Pons (tissue), 1 donor: Measurements from ENCODE around the gene IST1.
"Not testable (repeated sequence)": the region's sequence is repeated elsewhere in the genome, so short reads cannot be mapped to it uniquely, and the experiment has no call there.

Source experiments
- DNase-seq: peaks from one replicate; pipeline ENCODE4 v3.0.0-alpha.2; 2016; ENCODE audit warnings: low spot score

Gene IST1

DNA sequence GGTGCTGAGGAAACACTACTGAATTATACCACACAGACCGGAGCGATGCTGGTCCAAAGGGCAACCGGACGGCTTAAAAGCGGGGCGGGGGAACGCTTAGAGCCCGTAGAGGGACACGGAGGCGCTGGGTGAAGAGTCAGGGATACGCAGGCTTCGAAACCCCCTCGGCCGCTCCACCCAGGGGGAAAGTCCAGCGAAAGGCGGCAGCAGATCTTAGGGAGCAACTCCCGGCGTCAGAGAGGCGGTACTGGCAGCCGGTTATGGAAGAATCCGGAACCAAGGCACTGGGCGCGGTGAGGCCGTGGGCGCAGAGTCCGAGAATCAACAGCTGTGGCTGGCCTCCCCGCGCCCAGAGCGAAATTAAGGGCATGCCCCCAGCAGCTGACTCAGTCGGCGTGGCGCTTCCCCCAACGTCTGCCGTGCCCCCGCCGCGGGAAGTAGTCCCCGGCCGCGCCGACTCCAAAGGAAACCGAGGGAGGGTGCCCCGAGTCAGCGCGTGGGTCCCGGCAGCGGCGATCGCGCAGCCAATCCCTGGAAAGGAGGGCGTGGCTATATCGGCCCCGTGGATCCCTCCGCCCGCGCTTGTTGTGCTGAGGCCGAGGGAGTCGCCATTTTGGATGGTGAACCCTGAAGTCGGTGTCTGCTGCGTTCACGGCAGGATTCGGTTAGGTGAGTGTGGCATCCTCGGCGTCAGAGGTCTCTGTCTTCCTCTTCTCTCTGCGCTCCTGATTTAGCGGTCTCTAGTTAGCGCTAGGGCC is at the start of gene IST1:
Gene IST1 (plus strand): TSS at position 611 of the 758 bp plus-strand sequence. CDS start 20,110 bp downstream, outside the sequence.
- peak; percentile 96 for DNase-seq

DNA sequence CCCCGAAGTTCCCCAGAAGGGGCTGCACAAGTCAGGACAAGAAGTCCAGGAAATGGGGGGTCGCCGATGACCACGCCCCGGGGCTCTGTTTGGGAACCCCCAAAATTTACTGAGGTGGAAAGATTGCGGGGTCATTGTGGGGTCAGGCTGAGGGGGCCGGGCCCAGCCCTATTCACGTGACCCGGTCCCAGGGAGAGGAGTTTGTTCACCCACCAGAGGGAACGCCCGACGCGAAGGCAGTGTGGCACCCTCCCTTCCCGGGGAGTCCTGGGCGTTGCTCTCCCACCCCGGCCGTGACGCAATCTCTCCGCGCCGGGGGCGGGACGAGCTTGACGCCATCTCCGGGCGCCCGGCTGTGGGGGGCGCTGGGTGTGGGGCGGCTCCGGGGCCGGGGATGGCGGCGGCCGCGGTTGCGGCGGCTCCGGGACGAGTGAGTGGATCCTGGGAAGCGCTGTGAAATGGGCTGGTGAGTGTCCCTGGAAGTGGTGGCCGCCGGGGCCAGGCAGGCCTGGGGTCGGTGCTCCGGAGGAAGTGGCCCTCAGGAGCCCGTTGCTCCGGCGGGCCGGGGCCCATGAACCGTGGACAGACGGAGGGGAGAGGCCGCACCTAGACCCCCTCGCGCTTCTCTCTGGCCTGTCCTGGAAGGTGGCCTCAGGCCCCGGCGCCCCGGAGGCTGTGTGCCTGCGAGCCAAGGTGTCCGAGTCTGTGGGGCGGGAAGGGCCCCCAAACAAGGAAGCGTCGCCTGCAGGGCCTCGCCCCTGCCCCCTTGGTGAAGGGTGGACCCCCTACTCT is 49.5 kb upstream of the IST1 start, which contains the start of gene ATXN1L:
Gene ATXN1L (plus strand): TSS at position 338 of the 792 bp plus-strand sequence. CDS start 3,765 bp downstream, outside the sequence.
- peak; percentile 83 for DNase-seq

DNA sequence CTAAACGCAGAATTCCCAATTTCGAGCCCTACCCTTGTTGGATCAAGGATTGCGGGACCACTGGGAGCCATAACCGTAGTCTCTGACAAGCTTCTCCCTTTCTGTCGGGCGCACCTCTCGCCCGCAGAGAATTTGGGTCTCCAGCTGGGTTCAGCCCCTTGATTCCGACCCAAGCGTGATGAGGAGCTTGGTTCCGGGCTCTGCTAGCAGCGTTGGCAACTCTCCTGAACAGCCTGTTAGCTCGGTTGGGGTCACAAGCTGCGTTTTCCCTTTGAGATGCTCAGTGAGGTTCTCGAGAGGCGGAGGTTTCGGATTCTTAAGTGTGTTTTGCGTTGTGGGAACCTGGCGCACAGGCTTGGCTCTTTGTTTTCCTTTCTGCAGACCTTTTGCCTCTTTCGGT is 48.9 kb upstream of the IST1 start:
- DNase-seq: no peak

DNA sequence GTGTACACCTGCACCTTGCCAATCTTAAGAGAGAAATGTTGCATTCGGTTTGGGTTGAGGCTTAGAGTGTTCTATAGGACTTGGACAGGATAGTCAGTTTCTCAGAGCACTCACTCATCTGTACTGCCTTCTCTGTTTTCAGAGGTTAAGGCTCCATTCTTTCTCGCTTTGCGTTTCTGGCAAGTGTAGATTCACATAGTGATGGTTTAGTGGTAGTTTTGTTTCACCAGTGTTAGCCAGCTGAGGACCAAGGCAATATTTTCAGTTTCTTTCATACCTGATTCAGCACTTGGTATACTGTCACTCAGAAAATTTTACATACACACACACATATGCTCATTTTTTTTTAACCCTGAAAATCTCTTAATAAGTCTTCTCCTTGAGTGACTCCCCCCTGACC is 48.2 kb upstream of the IST1 start:
- DNase-seq: no peak

DNA sequence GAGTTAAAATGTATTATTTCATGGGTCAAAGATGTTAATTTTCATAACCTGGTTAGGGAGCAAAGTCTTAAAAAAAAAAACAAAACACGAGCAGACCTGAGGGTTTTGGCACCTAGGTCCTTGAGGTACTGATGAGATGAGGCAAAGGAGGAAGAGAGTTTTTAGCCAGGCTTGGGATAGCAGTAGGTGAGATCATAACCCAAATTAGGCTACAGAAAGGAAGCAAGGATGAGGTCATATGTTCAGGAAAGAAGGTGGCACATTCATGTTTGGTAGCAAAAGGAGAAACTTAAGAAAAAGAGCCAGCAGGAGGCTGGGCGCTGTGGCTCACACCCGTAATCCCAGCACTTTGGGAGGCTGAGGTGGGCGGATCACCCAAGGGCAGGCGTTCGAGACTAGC is 46.7 kb upstream of the IST1 start:
- no peak for DNase-seq

DNA sequence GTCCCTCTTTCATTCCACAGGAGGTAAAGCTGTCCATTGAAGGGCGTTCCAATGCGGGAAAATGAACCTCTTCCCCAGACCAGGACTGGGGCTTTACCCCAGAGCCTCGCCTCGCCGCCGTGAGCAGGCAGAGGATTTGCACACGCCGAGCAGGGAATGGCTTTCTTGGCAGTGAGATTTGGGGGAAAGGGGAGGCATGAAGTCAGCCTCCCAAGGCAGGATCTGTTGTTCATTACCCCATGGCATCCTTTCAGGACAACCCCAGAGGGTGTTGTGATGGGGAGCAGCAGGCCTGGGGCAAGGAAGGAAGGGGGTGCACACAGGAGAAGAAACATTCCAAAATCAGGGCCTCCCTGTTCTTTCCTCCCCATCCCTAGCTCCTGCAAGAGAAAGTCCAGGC is 43.6 kb upstream of the IST1 start:
- no peak for DNase-seq

DNA sequence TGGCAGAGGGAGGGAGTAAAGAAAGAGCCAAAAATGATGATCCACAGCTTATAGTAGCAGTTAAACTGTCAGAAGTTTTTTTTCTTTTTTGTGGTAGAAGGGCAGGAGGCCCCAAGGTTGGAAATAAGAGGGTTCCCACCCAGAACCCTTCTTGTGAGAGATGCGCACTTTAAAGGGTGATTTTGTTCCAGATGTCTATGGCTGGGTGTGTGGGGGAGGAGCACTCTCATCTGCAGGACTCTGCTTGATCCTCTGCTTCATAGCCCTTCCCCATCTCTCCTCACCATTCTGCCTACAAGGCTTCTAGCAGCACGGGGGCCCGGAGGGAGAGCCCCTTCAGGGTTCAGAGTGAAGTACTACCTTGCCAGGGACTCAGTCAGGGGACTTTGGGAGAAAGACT is 43.2 kb upstream of the IST1 start:
- no peak for DNase-seq

DNA sequence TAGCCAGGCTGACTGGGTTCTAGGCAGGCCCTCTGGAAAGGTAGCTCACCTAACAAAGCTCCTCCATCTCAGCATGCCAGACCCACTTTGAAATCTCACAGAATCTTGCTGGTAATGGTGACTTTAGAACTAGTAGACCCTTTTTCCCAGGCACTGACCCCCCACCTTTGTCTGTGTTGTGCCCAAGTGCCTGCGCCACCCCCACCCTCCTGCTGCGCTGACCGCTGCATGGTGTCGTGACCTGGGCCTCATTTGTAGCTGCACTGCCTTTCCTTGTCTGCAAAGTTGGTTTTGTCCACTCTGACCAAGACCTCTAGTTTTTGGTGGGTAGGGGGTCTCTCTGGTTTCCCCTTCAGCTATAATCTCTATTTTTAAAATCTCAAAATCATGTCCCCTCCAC is 42.8 kb upstream of the IST1 start:
- DNase-seq: no peak

DNA sequence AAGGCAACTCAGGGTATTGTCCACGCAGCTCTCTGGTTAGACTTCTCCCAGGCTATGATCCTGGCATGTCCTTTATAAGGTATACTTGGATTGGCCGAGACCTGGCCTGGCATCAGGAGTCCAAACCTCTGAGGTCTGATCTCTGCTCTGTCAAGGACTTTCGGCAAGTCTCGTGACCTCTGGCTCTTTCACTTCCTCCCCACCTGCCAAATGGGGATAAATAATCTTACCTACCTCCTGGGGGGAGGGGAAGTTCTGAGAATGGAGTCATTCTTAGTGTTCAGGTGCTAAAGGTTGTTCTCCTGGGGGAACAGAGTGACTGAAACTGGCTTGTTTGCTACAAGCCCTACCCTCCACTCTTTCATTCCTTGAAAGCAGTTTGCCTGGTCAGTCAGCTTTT is 41.9 kb upstream of the IST1 start:
- no peak for DNase-seq

DNA sequence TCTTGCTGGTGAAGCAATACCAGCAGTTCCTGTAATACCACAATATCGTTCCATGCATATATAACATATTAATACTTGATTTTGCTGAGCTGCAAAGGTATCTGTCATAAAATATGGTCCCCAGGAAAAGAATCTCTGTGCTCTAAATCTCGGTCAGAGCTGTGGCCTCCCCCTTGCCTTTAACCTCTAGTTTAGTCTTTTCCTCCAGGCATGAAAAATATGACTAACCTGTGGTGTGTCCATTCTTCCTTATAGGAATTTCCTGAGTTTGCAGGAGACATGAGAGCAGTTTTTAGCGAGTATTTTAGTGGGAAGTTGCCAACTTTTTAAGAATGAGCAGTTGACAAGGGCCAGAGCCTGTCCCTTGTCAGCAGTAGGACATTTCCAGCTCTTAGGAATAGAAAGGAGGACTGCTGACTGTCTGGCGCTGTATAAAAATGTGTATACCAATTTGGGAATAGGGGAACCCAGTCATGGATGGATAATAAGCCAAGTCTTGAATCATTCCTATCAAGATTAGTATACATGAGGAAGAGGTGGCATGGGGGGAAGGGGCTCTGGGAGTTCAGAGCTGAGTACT is 40.9 kb upstream of the IST1 start:
- no peak for DNase-seq

DNA sequence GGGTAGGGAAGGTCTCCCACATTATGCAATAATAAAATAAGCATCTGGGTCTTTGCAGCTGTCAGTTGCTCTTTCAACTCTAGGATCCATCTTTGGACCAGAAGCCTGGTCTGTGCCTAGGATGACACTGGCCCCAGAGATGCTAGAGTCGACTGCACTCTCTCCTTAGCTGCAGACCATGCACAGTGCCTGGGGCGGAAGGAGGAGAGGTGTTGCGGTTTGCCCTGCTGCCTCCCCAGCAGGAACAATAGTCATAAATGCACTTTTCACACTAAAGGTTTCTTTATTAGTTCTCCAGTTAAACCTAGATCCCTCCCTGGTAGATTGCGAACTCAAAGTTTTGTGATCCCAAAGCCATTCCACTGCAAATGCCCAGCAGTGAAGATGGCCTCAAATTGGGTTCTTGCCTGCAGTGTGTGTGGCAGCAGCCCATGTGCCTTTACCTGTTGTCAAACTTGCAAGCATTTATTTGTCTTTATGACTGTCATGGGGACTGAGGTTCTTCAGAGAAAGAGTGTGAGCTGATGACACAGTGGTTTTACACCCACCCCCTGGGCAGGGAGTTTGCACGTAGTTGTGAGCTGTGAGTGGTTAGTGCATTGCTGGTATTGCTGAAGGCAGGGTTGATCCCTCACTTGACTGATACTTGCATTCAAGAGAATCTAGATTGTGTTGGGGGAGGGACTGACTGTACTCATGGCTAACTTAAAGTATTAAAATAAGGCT is 39.2 kb upstream of the IST1 start:
- DNase-seq: no peak

DNA sequence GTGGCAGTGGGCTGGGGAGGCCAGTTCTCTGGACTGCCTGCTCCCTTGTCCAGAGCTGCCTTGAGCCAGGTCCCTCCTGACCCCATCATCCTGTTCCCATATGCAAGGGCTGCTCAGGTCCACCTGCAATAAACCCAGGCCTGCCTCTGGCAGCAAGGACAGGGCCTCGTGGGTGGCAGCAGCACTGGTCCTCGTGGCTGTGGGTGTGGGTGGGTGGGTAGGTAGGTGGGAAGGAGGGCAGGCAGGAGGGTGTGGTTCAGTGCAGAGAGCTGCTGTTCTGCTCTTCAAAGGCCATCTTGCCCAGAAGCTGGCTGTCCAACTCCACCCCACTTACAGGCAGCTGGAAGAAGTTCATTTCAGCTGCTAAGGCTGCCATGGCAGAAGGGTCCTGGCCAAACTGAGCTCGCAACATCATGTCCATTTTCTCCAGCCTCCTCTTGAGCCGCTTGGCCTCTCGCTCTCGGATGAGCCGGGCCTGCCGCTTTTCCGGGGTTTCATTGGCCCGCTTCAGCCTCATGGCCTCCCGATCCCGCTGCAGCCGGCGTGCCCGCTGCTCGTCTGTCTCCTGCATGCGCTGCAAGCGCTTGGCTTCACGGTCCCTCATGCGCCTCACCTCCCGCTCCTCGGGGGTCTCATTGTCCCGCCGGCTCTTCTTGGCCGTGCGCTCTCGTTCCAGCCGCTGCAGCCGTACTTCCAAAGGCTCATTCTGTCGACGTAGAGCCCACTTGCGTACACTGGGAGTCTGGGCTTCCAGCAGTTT is 35.4 kb upstream of the IST1 start:
- no peak for DNase-seq

DNA sequence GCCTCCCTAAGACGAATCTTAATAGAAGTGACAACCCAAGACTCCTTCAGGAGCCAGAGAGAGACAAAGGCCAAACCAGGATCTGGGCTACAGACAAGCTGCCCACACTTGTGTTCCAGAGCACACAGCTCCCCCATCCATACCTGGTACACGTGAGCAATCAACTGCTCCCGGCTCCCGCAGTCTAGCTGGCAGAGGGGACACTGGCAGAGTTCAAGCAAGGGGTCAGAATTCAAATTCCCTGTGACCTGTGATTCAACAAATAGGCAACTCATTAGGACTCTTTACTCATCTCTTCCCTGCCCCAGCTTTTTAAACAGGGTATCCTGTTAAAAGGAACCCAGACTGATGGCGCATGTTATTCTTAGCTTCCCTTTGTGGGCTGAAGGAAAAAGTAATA is 31.3 kb upstream of the IST1 start:
- no peak for DNase-seq

DNA sequence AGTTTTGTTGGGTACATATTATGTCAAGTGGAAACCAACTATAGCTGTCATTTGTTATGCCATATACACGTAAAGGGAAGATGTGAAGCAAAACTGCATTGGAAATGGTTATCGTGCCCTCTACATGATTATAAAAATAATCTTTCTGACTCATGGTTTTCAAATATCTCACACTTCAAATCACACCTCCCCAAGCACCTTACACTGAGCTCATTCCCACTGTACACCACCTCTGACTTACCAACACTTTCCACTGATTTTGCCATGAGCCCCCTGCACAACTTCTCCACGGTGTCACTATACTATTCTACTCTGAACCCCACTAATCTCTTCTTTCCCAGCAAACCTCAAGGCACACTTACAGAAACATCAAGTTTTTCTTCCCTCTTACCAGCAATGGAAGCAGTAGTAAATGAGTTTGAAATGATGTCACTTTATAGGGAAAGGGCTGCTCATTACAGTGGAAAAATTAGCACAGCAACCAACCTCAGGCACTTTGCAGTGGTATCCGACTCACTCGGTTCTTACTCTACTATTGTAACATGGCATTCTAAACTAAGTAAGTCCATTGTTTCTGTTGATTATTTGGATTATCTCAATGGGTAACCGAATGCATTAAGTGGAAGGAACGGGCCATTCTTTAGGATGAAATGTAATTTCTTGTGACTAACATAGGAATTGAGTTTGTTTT is 30.0 kb upstream of the IST1 start:
- DNase-seq: no peak

DNA sequence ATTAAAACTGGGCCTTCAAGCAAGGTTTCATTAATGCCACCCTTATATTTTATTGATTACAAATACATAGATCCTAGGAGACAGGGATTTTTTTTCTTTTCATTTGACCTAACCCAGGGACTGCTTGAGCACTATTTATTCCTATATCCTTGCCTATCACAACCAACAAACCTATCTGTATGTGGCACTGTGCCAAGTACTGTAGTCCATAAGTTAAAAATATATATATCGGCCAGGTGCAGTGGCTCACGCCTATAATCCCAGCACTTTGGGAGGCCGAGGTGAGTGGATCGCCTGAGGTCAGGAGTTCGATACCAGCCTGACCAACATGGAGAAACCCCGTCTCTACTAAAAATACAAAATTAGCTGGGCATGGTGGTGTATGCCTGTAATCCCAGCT is 28.2 kb upstream of the IST1 start:
- DNase-seq: not testable (repeated sequence)

DNA sequence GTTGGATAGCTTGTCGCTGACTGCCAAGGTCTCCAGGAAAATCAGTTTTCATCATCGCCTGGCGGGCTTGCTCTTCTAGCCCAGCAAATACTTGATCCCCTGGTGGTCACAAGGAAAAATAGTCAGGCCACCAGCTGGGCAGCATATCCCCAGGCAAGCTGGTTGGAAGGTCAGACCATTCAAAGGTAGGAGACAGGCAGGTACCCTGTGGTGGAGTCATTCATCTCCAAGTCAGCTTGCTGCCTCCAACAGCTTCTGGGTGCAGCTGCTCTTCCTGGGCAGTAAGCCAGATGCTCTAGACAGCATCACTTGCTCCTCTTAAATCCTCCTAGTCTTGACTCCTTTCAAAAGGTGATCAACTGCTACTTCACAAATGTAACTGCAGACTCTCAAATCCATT is 27.4 kb upstream of the IST1 start:
- DNase-seq: peak; percentile 30

DNA sequence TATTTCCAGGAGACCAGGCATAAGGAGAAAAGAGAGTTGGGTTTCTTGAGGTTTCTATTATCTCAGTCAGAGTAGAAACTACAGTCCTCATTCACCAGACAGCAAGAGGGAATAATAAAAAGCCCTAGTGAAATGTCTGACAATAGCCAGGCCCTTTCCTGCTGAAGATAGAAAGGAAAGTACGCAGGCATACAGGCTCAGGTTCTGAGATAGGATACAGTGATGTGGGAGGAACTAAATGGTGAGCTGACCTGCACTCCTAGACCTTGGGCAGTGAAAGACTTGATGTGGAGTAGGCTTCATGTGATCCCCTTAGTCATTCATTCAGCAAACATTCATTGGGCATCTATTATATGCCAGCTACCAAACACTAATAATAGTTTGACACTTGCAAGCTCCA is 26.2 kb upstream of the IST1 start:
- DNase-seq: no peak

DNA sequence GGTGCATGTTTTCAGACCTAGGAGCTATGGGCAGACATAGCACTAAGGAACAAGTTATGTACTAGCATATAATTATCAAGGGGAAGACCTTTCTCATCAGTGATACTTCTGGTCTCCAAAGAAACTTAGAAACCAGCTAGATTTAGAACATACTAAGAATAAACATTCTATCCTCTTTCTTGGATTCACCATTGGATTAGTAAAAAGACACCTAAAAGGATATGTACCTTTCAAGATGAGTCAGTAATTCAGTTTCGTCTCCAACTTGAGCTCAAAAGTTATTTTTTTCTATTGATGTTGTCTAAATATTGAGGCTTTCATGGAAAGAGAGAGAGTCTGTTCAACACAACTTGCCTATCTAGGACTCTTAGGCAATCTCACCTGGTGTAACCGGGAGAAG is 24.5 kb upstream of the IST1 start:
- DNase-seq: no peak

DNA sequence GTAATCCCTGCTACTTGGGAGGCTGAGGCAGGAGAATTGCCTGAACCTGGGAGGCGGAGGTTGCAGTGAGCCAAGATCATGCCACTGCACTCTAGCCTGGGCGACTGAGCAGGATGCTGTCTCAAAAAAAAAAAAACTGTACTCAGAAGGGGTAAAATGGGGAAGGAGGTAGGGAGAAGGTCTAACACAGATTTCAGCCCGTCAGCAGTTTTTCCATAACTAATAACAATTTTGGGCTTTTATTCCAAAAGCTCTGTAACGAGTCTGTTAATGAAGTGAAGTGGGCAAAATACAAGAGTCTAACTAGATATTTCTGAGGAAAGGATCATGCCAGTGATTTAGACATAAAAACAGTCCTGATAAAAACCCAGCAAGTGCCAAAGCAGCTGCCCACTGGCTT is 22.1 kb upstream of the IST1 start:
- DNase-seq: no peak

DNA sequence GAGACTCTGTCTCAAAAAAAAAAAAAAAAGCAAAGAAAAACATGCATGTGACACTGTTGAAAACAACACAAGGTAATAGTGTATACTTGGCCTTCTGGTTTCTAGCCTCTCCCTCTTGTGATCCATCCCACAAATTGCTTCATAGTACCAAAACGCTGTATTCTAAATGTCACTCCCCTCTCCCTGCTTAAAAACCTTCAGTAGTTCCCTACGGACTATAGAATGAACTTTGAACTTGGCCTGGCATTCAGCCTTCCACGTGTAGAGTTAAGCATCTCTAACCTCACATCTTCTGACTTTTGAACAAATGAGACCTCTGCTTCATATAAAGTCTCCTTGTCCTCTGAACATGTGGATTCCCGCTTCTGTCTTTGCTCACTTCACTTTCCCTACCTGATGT is 16.4 kb upstream of the IST1 start:
- no peak for DNase-seq

DNA sequence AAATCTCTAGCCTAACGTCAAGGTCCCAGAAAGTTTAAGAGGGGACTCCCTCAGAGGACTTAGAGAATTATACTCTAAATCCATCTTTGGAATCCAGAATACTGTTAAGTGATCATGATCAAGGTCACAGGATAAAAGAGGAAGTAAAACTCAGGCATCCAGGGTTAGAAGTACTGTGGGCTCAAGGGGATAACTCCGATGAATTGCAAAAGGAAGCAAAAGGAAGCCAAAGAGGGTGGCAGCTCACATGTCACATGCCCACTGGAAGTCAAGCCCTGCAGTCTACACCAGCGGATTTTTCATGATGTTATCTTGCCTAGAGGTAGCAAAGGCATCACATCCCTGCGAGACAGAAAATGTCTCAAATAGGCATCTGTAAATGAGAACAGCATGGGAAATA is 15.2 kb upstream of the IST1 start:
- DNase-seq: peak; percentile 67
